ENCODE results near the gene RXRG. TPM values are rescaled to one million over a fixed set of nuclear protein-coding genes. Genes with fewer than 3 reads are reported as not detected.

RXRG gene
- polyA plus RNA-seq, 1 donor from 2014 or later, result 0.78 TPM

DNA sequence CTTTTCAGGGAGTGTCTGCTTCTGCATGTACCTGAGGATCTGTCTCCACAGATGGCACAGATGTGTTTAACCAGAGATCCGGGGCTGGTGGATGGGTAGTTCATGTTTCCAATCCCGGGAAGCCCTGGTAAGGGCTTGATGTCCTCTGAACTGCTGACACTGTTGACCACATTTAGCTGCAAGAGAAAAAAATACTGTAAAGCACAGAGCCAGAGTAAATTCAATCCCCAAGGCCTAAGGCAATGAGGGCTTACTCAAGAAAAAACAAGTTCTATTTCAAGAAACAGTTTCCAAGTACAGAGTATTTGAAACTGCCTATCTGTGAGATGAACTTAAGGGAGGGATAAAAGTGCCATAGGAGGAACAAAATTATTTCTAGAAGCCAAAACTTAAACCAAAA, 25.1 kb downstream of the RXRG start:
- no peak for TF ChIP-seq POLR2AphosphoS5 (IDR thresholded peaks at IDR 0.05)
- TF ChIP-seq, protein P1, sequence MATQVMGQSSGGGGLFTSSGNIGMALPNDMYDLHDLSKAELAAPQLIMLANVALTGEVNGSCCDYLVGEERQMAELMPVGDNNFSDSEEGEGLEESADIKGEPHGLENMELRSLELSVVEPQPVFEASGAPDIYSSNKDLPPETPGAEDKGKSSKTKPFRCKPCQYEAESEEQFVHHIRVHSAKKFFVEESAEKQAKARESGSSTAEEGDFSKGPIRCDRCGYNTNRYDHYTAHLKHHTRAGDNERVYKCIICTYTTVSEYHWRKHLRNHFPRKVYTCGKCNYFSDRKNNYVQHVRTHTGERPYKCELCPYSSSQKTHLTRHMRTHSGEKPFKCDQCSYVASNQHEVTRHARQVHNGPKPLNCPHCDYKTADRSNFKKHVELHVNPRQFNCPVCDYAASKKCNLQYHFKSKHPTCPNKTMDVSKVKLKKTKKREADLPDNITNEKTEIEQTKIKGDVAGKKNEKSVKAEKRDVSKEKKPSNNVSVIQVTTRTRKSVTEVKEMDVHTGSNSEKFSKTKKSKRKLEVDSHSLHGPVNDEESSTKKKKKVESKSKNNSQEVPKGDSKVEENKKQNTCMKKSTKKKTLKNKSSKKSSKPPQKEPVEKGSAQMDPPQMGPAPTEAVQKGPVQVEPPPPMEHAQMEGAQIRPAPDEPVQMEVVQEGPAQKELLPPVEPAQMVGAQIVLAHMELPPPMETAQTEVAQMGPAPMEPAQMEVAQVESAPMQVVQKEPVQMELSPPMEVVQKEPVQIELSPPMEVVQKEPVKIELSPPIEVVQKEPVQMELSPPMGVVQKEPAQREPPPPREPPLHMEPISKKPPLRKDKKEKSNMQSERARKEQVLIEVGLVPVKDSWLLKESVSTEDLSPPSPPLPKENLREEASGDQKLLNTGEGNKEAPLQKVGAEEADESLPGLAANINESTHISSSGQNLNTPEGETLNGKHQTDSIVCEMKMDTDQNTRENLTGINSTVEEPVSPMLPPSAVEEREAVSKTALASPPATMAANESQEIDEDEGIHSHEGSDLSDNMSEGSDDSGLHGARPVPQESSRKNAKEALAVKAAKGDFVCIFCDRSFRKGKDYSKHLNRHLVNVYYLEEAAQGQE (IDR thresholded peaks at IDR 0.05; ENCODE audit: borderline replicate concordance), result no peak
- TF ChIP-seq EZH2 (IDR thresholded peaks at IDR 0.05; ENCODE audit: borderline replicate concordance, insufficient read depth, low read length, poor library complexity, severe bottlenecking), result no peak
- no peak for TF ChIP-seq EP300 (conservative IDR thresholded peaks at IDR 0.05; ENCODE audit: poor library complexity, severe bottlenecking)
- no peak for TF ChIP-seq MXI1 (conservative IDR thresholded peaks at IDR 0.05; ENCODE audit: poor library complexity, severe bottlenecking)
- TF ChIP-seq SMC3 (conservative IDR thresholded peaks at IDR 0.05; ENCODE audit: poor library complexity), result no peak
- TF ChIP-seq, protein P2, sequence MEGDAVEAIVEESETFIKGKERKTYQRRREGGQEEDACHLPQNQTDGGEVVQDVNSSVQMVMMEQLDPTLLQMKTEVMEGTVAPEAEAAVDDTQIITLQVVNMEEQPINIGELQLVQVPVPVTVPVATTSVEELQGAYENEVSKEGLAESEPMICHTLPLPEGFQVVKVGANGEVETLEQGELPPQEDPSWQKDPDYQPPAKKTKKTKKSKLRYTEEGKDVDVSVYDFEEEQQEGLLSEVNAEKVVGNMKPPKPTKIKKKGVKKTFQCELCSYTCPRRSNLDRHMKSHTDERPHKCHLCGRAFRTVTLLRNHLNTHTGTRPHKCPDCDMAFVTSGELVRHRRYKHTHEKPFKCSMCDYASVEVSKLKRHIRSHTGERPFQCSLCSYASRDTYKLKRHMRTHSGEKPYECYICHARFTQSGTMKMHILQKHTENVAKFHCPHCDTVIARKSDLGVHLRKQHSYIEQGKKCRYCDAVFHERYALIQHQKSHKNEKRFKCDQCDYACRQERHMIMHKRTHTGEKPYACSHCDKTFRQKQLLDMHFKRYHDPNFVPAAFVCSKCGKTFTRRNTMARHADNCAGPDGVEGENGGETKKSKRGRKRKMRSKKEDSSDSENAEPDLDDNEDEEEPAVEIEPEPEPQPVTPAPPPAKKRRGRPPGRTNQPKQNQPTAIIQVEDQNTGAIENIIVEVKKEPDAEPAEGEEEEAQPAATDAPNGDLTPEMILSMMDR (IDR thresholded peaks at IDR 0.05; ENCODE audit: poor library complexity, severe bottlenecking), result no peak
- no peaks in the 10 kb centered on the region for H3K27me3 ChIP-seq (ENCODE audit: insufficient read depth, low read depth, low read length)
- no peak overlapping the region for H3K4me2 ChIP-seq (ENCODE audit: low read length)
- no peaks in the 10 kb centered on the region for H3K9me3 ChIP-seq (ENCODE audit: low read length)
- no peak overlapping the region for H3K9ac ChIP-seq (ENCODE audit: low read length)
- H2AFZ ChIP-seq (ENCODE audit: low read depth, low read length), result no peak overlapping the region
- no peak overlapping the region for H3K4me3 ChIP-seq (ENCODE audit: low read length)
- H3K9me2 ChIP-seq (ENCODE audit: insufficient read depth, low read length), result no peaks in the 10 kb centered on the region
- H3K27ac ChIP-seq (ENCODE audit: low read length), result no peak overlapping the region
- H4K20me1 ChIP-seq (ENCODE audit: insufficient read depth), result no peaks in the 10 kb centered on the region
- no peaks in the 10 kb centered on the region for H3F3A ChIP-seq (ENCODE audit: insufficient read depth, low read length, poor library complexity, severe bottlenecking)
- H3K36me3 ChIP-seq (ENCODE audit: insufficient read depth, low read length), result no peaks in the 10 kb centered on the region
- no peaks in the 10 kb centered on the region for H3K79me2 ChIP-seq (replicated peaks; ENCODE audit: insufficient read depth, low read length)

DNA sequence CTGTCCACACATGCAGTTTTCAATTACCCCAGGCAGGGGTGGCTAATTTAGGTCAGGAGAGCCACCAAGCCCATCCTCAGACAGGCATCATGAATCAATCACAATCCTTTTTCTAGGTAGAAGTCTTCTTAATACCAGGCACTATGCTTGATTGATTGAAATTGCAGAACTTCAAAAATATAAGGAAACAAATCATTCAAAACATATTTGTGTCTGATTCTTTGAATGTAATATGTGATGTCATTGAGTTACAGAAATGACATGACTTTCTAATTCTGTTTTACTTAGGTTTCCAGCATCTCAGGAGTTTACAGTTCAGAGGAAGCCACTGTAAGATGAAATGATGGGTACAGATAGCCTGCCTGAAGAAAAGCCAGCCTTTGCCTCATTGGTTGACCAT, 26.7 kb downstream of the RXRG start:
- Histone ChIP-seq H3K9ac (ENCODE audit: low read length) (no peak overlapping the region), H4K20me1 (ENCODE audit: insufficient read depth) (no peaks in the 10 kb centered on the region), H3K27me3 (ENCODE audit: insufficient read depth, low read depth, low read length) (no peaks in the 10 kb centered on the region), H3K36me3 (ENCODE audit: insufficient read depth, low read length) (no peaks in the 10 kb centered on the region), H3K9me3 (ENCODE audit: low read length) (no peaks in the 10 kb centered on the region), H3K27ac (ENCODE audit: low read length) (no peak overlapping the region), H3K4me2 (ENCODE audit: low read length) (no peak overlapping the region), H2AFZ (ENCODE audit: low read depth, low read length) (no peak overlapping the region), H3K9me2 (ENCODE audit: insufficient read depth, low read length) (no peaks in the 10 kb centered on the region), H3F3A (ENCODE audit: insufficient read depth, low read length, poor library complexity, severe bottlenecking) (no peaks in the 10 kb centered on the region), H3K79me2 (replicated peaks; ENCODE audit: insufficient read depth, low read length) (no peaks in the 10 kb centered on the region), H3K4me3 (ENCODE audit: low read length) (no peak overlapping the region)
- TF ChIP-seq POLR2AphosphoS5 (IDR thresholded peaks at IDR 0.05) (peak; percentile 54), EP300 (conservative IDR thresholded peaks at IDR 0.05; ENCODE audit: poor library complexity, severe bottlenecking) (peak; percentile 75), EZH2 (IDR thresholded peaks at IDR 0.05; ENCODE audit: borderline replicate concordance, insufficient read depth, low read length, poor library complexity, severe bottlenecking) (no peak)

DNA sequence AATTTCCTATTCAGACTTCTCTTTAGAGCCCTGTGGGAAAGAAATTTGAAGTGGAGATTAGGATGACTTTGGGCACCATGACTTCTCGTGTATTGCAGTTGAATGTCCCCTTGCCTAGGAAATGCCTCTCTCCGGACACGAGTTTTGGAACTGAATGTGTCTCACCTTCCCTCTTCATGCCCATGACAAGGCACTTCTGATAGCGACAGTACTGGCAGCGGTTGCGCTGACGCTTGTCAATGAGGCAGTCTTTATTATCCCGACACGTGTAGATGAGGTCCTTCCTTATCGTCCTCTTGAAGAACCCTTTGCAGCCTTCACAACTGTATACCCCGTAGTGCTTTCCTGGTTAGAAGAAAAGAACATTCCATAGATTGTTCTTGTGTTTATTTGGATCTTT, 28.1 kb downstream of the RXRG start:
- no peaks in the 10 kb centered on the region for H3K9me2 ChIP-seq (ENCODE audit: insufficient read depth, low read length)
- H3K27ac ChIP-seq (ENCODE audit: low read length), result no peak overlapping the region
- H2AFZ ChIP-seq (ENCODE audit: low read depth, low read length), result no peak overlapping the region
- H3F3A ChIP-seq (ENCODE audit: insufficient read depth, low read length, poor library complexity, severe bottlenecking), result no peaks in the 10 kb centered on the region
- no peak overlapping the region for H3K9ac ChIP-seq (ENCODE audit: low read length)
- no peaks in the 10 kb centered on the region for H4K20me1 ChIP-seq (ENCODE audit: insufficient read depth)
- TF ChIP-seq POLR2AphosphoS5 (IDR thresholded peaks at IDR 0.05) (no peak), MXI1 (conservative IDR thresholded peaks at IDR 0.05; ENCODE audit: poor library complexity, severe bottlenecking) (no peak), RAD21 (conservative IDR thresholded peaks at IDR 0.05) (no peak), EZH2 (IDR thresholded peaks at IDR 0.05; ENCODE audit: borderline replicate concordance, insufficient read depth, low read length, poor library complexity, severe bottlenecking) (no peak), SMC3 (conservative IDR thresholded peaks at IDR 0.05; ENCODE audit: poor library complexity) (no peak), EP300 (conservative IDR thresholded peaks at IDR 0.05; ENCODE audit: poor library complexity, severe bottlenecking) (no peak), TAF1 (IDR thresholded peaks at IDR 0.05; ENCODE audit: low read depth) (no peak)
- TF ChIP-seq, protein P1 (IDR thresholded peaks at IDR 0.05; ENCODE audit: borderline replicate concordance), result no peak
- TF ChIP-seq, protein P2 (IDR thresholded peaks at IDR 0.05; ENCODE audit: poor library complexity, severe bottlenecking), result no peak
- H3K36me3 ChIP-seq (ENCODE audit: insufficient read depth, low read length), result no peaks in the 10 kb centered on the region
- no peak overlapping the region for H3K4me2 ChIP-seq (ENCODE audit: low read length)
- H3K27me3 ChIP-seq (ENCODE audit: insufficient read depth, low read depth, low read length), result no peaks in the 10 kb centered on the region
- no peak overlapping the region for H3K4me3 ChIP-seq (ENCODE audit: low read length)
- no peaks in the 10 kb centered on the region for H3K79me2 ChIP-seq (replicated peaks; ENCODE audit: insufficient read depth, low read length)
- no peaks in the 10 kb centered on the region for H3K9me3 ChIP-seq (ENCODE audit: low read length)
